Measurements from ENCODE around the gene ALDH2. TPM values are rescaled to one million over a fixed set of nuclear protein-coding genes. Genes with fewer than 3 reads are reported as not detected.

ALDH2 gene
- total and polyA plus RNA-seq, 10 of the 15 experiments (the other 5 are each of a cell fraction or from before 2014, with no cell fraction given) = 1.4 to 16.4 (median 8.7) TPM

GRCh38 chr12:111850526-111850925, 83.8 kb downstream of the ALDH2 start:
- no peak overlapping the region for H2AFZ ChIP-seq (ENCODE audit: control insufficient read depth, low read depth, low read length)
- RAD21 ChIA-PET (ENCODE audit: unreplicated experiment) = no interaction called here
- FAIRE-seq (no peak), DNase-seq (ENCODE audit: low read depth, low spot score) (no peak), ATAC-seq (no peak)
- no peak overlapping the region for H3K9ac ChIP-seq (ENCODE audit: control insufficient read depth, insufficient read depth, low read length)
- POLR2A ChIA-PET = interaction anchor here (0.6 kb wide), 2 partner anchors 385 to 1240 kb away, joined by 3 to 5 read pairs; no protein-coding TSS in a partner anchor
- no peaks in the 10 kb centered on the region for H3K27me3 ChIP-seq (replicated peaks in 1 of 2; ENCODE audit: control insufficient read depth in 2 of 2, insufficient read depth in 2 of 2, low read length in 1 of 2)
- H3K4me1 ChIP-seq (ENCODE audit: control insufficient read depth, insufficient read depth, low read length) = no peaks in the 10 kb centered on the region
- H3K27ac ChIP-seq (ENCODE audit: control insufficient read depth, insufficient read depth) = no peak overlapping the region
- no peaks in the 10 kb centered on the region for H4K20me1 ChIP-seq (ENCODE audit: control insufficient read depth, insufficient read depth)
- CTCF ChIA-PET = no interaction called here
- intact Hi-C loops (cut with micrococcal nuclease; ENCODE audit: unreplicated experiment) = no loop called here
- TF ChIP-seq RCOR1 (conservative IDR thresholded peaks at IDR 0.05; ENCODE audit: low read depth, low read length) (no peak), DPF2 (IDR thresholded peaks at IDR 0.05) (no peak), EP300 (IDR thresholded peaks at IDR 0.05; ENCODE audit: borderline replicate concordance in 1 of 2, control insufficient read depth in 1 of 2, low read depth in 2 of 2, low read length in 2 of 2) (no peak), SMARCA5 (IDR thresholded peaks at IDR 0.05) (no peak), RELB (IDR thresholded peaks at IDR 0.05; ENCODE audit: low read depth) (no peak), RAD51 (IDR thresholded peaks at IDR 0.05) (no peak), MTA3 (IDR thresholded peaks at IDR 0.05; ENCODE audit: borderline replicate concordance, low read length) (no peak), TCF3 (IDR thresholded peaks at IDR 0.05; ENCODE audit: borderline replicate concordance, insufficient read depth, low read depth, low read length) (no peak), CUX1 (IDR thresholded peaks at IDR 0.05; ENCODE audit: insufficient replicate concordance, low read depth, low read length) (no peak)
- H3K79me2 ChIP-seq (ENCODE audit: control insufficient read depth, insufficient read depth, low read length) = peaks cover 28% of the 10 kb centered on the region
- peaks cover 0 to 12% of the 10 kb centered on the region in 2 experiments; a peak in 2 of 4 replicates for H3K36me3 ChIP-seq (ENCODE audit: control insufficient read depth in 2 of 2, insufficient read depth in 2 of 2, low read length in 1 of 2)
- peaks cover 1% of the 10 kb centered on the region; the same call in 2 of the 3 replicates for H3K9me3 ChIP-seq (replicated peaks; ENCODE audit: control insufficient read depth, insufficient read depth, low read length)
- 100% methylated on average over 2 of the region's 2 CpGs for WGBS (ENCODE audit: insufficient coverage, insufficient replicate concordance, low lambda C conversion rate, missing lambda C conversion rate)
- TSS peak; percentile 37 for BruUV-seq (replicated peaks)
- in situ Hi-C loops (cut with MboI) = no loop called here
- H3K4me2 ChIP-seq (ENCODE audit: control insufficient read depth, insufficient read depth) = no peak overlapping the region
- H3K4me3 ChIP-seq = no peak overlapping the region
- SMC1A ChIA-PET (ENCODE audit: uncharacterized antibody, unreplicated experiment) = no interaction called here

All from GM12878 (cell line).